Astrocyte of the cerebellum (primary cell): ENCODE measurements around the gene TMEM108.

Experiments
- DNase-seq: peaks from one replicate; pipeline ENCODE4 v3.0.0-alpha.2; 2011; ENCODE audit warnings: low read depth
- H3K4me3 ChIP-seq: 2 replicates; pipeline ENCODE4 v1.5.1; 2011; ENCODE audit warnings: mild to moderate bottlenecking, low read depth, low read length, moderate library complexity
- CTCF ChIP-seq: IDR thresholded peaks from 2 replicates; pipeline ENCODE4 v1.5.1; 2012; ENCODE audit warnings: low read length, low read depth, moderate library complexity, mild to moderate bottlenecking; ENCODE audit errors: missing control alignments
- in situ Hi-C: cut with HindIII; loops from 2 replicates; pipeline ENCODE4 v1.10.0; 2017; ENCODE audit warnings: low sequenced_read_pairs

Gene TMEM108

GRCh38 chr3:133444423-133444774 lies 406.2 kb downstream of the TMEM108 start:
- no peak for TF ChIP-seq CTCF
- no peak for DNase-seq
- H3K4me3 ChIP-seq: no peak overlapping the region
- in situ Hi-C loops: no loop called here

- no peak for TF ChIP-seq CTCF
- no peak for DNase-seq
- no peak overlapping the region for H3K4me3 ChIP-seq
- in situ Hi-C loops: no loop called here
Measured at GRCh38 chr3:133445108-133445507, 406.9 kb downstream of the TMEM108 start.
